ENCODE results near the gene DLGAP4.

GRCh38 chr20:36424314-36424713 lies 118.2 kb downstream of the DLGAP4 start:
- TF ChIP-seq POLR2A (IDR thresholded peaks at IDR 0.05): no peak
- no peak for TF ChIP-seq EP300 (IDR thresholded peaks at IDR 0.05)

Measured in stomach (tissue), 4 donors.